T-cell (primary cell): ENCODE measurements around the gene SMARCD1. TPM values are rescaled to one million over a fixed set of nuclear protein-coding genes. Genes with fewer than 3 reads are reported as not detected.

Source experiments
- ATAC-seq, 4 experiments: fragments of 200-7000 bp in 3 of 4; fragments of 150-1000 bp in 1 of 4; cut with Tn5 transposase; replicated peaks in 1 of 4; 1 replicate in 3 of 4; 2 replicates in 1 of 4; pipeline ENCODE4 v1.10.0; 2021; ENCODE audit warnings: moderate library complexity in 3 of 4, mild to moderate bottlenecking in 2 of 4, moderate number of reproducible peaks in 1 of 4
- CTCF ChIA-PET, 2 donors: fragments of 300-600 bp; sonication (Branson Sonifier 250); formaldehyde crosslinking; loops; one replicate each; lab custom pipeline; 2022; ENCODE audit warnings: antibody characterized with exemption in 2 of 2; lab: Charles Lee
- POLR2A ChIA-PET, 2 donors: fragments of 300-600 bp; sonication (Branson Sonifier 250); formaldehyde crosslinking; loops; one replicate each; lab custom pipeline; 2022; ENCODE audit warnings: antibody characterized with exemption in 2 of 2; lab: Charles Lee
- DNase-seq, 35 experiments: peaks; one replicate each; pipeline versions ENCODE4 v3.0.0 to v3.0.0-alpha.2; 2013 to 2023
- H3K27ac ChIP-seq: one replicate; pipeline ENCODE4 v1.5.1; 2013; ENCODE audit warnings: low read length
- H3K27me3 ChIP-seq, 2 experiments: replicated peaks in 1 of 2; 1 replicate in 1 of 2; 2 replicates in 1 of 2; pipeline versions ENCODE4 v1.6.1 to v1.7.0; 2013; ENCODE audit warnings: low read length in 1 of 2, mixed read lengths in 1 of 2; ENCODE audit not compliant: control insufficient read depth in 2 of 2, insufficient read depth in 2 of 2; ENCODE audit errors: extremely low read depth in 1 of 2
- H3K36me3 ChIP-seq, 2 donors: 1 replicate in 1 of 2; 2 replicates in 1 of 2; pipeline versions ENCODE4 v1.6.1 to v1.7.0; 2013; ENCODE audit warnings: low read length in 1 of 2; ENCODE audit not compliant: control insufficient read depth in 2 of 2, insufficient read depth in 1 of 2; ENCODE audit errors: extremely low read depth in 1 of 2
- H3K4me1 ChIP-seq, 2 experiments: 1 replicate in 1 of 2; 2 replicates in 1 of 2; pipeline versions ENCODE4 v1.6.1 to v1.7.0; 2013; ENCODE audit warnings: low read length in 2 of 2, mixed read lengths in 1 of 2; ENCODE audit not compliant: insufficient read depth in 2 of 2, control insufficient read depth in 1 of 2; ENCODE audit errors: extremely low read depth in 1 of 2
- H3K4me3 ChIP-seq, 2 donors: 1 replicate in 1 of 2; 2 replicates in 1 of 2; pipeline versions ENCODE4 v1.5.1 to v1.7.0; 2013; ENCODE audit warnings: mild to moderate bottlenecking in 2 of 2, low read length in 1 of 2, moderate library complexity in 1 of 2; ENCODE audit not compliant: control insufficient read depth in 1 of 2; ENCODE audit errors: extremely low read depth in 1 of 2
- H3K9me3 ChIP-seq: 2 replicates; pipeline ENCODE4 v1.7.0; 2013
- H3K27ac Mint-ChIP-seq, 2 donors: one replicate each; pipeline ENCODE4 v1.8.0; 2020 to 2021; ENCODE audit warnings: mild to moderate bottlenecking in 2 of 2, mixed read lengths in 2 of 2
- H3K27me3 Mint-ChIP-seq, 2 donors: one replicate each; pipeline ENCODE4 v1.8.0; 2021 to 2022; ENCODE audit warnings: mixed read lengths in 2 of 2
- H3K36me3 Mint-ChIP-seq: one replicate; pipeline ENCODE4 v1.8.0; 2021; ENCODE audit warnings: mixed read lengths
- H3K4me1 Mint-ChIP-seq, 3 donors: one replicate each; pipeline ENCODE4 v1.8.0; 2020 to 2022; ENCODE audit warnings: mixed read lengths in 3 of 3, mild to moderate bottlenecking in 1 of 3
- H3K4me3 Mint-ChIP-seq, 3 donors: one replicate each; pipeline ENCODE4 v1.8.0; 2020 to 2022; ENCODE audit warnings: mild to moderate bottlenecking in 3 of 3, mixed read lengths in 3 of 3, moderate library complexity in 3 of 3
- H3K9me3 Mint-ChIP-seq, 3 donors: one replicate each; pipeline ENCODE4 v1.8.0; 2020 to 2022; ENCODE audit warnings: mixed read lengths in 3 of 3
- WGBS: methylation state at CpG from one replicate; pipeline ENCODE4 v1.1.5; 2013; ENCODE audit warnings: missing lambda C conversion rate; ENCODE audit not compliant: insufficient coverage; 5-methylcytosine and 5-hydroxymethylcytosine counted together
- total RNA-seq, 35 experiments: library from RNA in 6 of 35; stranded (reverse) in 6 of 35; fragments of 120-200 nt in 1 of 35; gene quantifications; one replicate each; pipeline versions ENCODE4 v1.2.1 to v1.2.4 and lab custom pipeline; 2013 to 2026

Gene SMARCD1
- total RNA-seq, 5 donors from 2014 or later (not counting 1 experiment from before 2014, with no cell fraction given): 71.8 to 79.8 (median 78.8) TPM

- CTCF ChIA-PET: interaction anchor here in 1 of 2 donors (0.7 to 1.2 kb wide), 2 partner anchors 12 to 83 kb away, joined by 3 to 4 read pairs; no protein-coding TSS in a partner anchor
- Mint-ChIP-seq H3K4me1 (peaks cover 0 to 4% (median 3%) of the 10 kb centered on the region in 3 donors), H3K4me3 (no peak overlapping the region), H3K27me3 (peaks cover 37 to 53% of the 10 kb centered on the region in 2 donors), H3K9me3 (no peaks in the 10 kb centered on the region), H3K36me3 (no peaks in the 10 kb centered on the region), H3K27ac (no peak overlapping the region)
- no peaks in the 10 kb centered on the region for H3K36me3 ChIP-seq
- peak overlapping the region in 1 of 2 donors; percentile 10 for H3K4me3 ChIP-seq
- no peak for DNase-seq
- peaks cover 0 to 4% of the 10 kb centered on the region in 2 experiments for H3K4me1 ChIP-seq
- 92% methylated on average over 2 of the region's 3 CpGs for WGBS
- no peak overlapping the region for H3K27ac ChIP-seq
- peaks cover 2 to 54% of the 10 kb centered on the region in 2 experiments for H3K27me3 ChIP-seq
- H3K9me3 ChIP-seq: no peaks in the 10 kb centered on the region
- POLR2A ChIA-PET: interaction anchor here in 1 of 2 donors (0.6 kb wide), 1 partner anchor 8 kb away, joined by 5 read pairs; no protein-coding TSS in a partner anchor
- no peak for ATAC-seq
Observed at GRCh38 chr12:50050119-50050385, 35.1 kb upstream of the SMARCD1 start.

- Histone ChIP-seq H3K9me3 (no peaks in the 10 kb centered on the region), H3K27ac (no peak overlapping the region), H3K36me3 (no peaks in the 10 kb centered on the region), H3K4me1 (peaks cover 0 to 4% of the 10 kb centered on the region in 2 experiments), H3K4me3 (peak overlapping the region in 1 of 2 donors; percentile 10), H3K27me3 (peaks cover 2 to 56% of the 10 kb centered on the region in 2 experiments)
- Mint-ChIP-seq H3K9me3 (no peaks in the 10 kb centered on the region), H3K27me3 (peaks cover 37 to 53% of the 10 kb centered on the region in 2 donors), H3K36me3 (no peaks in the 10 kb centered on the region), H3K4me3 (no peak overlapping the region), H3K27ac (no peak overlapping the region), H3K4me1 (peaks cover 1 to 4% (median 3%) of the 10 kb centered on the region in 3 donors)
- 26% methylated on average over 23 of the region's 37 CpGs for WGBS
- peak in 1 of 4 experiments; percentile 32 for ATAC-seq
- no peak for DNase-seq
- ChIA-PET CTCF (interaction anchor here in 1 of 2 donors (0.7 to 1.2 kb wide), 2 partner anchors 12 to 83 kb away, joined by 3 to 4 read pairs; no protein-coding TSS in a partner anchor), POLR2A (interaction anchor here in 1 of 2 donors (0.6 kb wide), 1 partner anchor 8 kb away, joined by 5 read pairs; no protein-coding TSS in a partner anchor)
Observed at GRCh38 chr12:50050410-50051098, 34.6 kb upstream of the SMARCD1 start.

GRCh38 chr12:50051101-50051806 lies 33.9 kb upstream of the SMARCD1 start:
- peaks cover 2 to 63% of the 10 kb centered on the region in 2 experiments for H3K27me3 ChIP-seq
- H3K4me3 ChIP-seq: no peak overlapping the region
- Mint-ChIP-seq H3K4me3 (no peak overlapping the region), H3K27me3 (peaks cover 44 to 60% of the 10 kb centered on the region in 2 donors), H3K27ac (no peak overlapping the region), H3K36me3 (no peaks in the 10 kb centered on the region), H3K4me1 (peaks cover 8 to 11% (median 10%) of the 10 kb centered on the region in 3 donors), H3K9me3 (no peaks in the 10 kb centered on the region)
- no peak overlapping the region for H3K27ac ChIP-seq
- no peak for DNase-seq
- no peaks in the 10 kb centered on the region for H3K9me3 ChIP-seq
- no peaks in the 10 kb centered on the region for H3K36me3 ChIP-seq
- POLR2A ChIA-PET: no interaction called here
- WGBS: 61% methylated on average over 7 of the region's 14 CpGs
- no peak for ATAC-seq
- CTCF ChIA-PET: no interaction called here
- H3K4me1 ChIP-seq: peaks cover 0 to 11% of the 10 kb centered on the region in 2 experiments

- CTCF ChIA-PET: no interaction called here
- Histone ChIP-seq H3K9me3 (no peaks in the 10 kb centered on the region), H3K4me1 (peaks cover 6 to 22% of the 10 kb centered on the region in 2 experiments), H3K27ac (no peak overlapping the region), H3K4me3 (no peak overlapping the region), H3K36me3 (no peaks in the 10 kb centered on the region), H3K27me3 (peaks cover 5 to 70% of the 10 kb centered on the region in 2 experiments)
- POLR2A ChIA-PET: no interaction called here
- ATAC-seq (no peak), DNase-seq (no peak)
- no peaks in the 10 kb centered on the region for H3K36me3 Mint-ChIP-seq
- H3K27ac Mint-ChIP-seq: no peak overlapping the region
- no peak overlapping the region for H3K4me3 Mint-ChIP-seq
- no peaks in the 10 kb centered on the region for H3K9me3 Mint-ChIP-seq
- H3K27me3 Mint-ChIP-seq: peaks cover 49 to 70% of the 10 kb centered on the region in 2 donors
- H3K4me1 Mint-ChIP-seq: peaks cover 19 to 21% (median 20%) of the 10 kb centered on the region in 3 donors
Observed at GRCh38 chr12:50052544-50052943, 32.6 kb upstream of the SMARCD1 start.

GRCh38 chr12:50052964-50053363 lies 32.2 kb upstream of the SMARCD1 start:
- H3K9me3 Mint-ChIP-seq: no peaks in the 10 kb centered on the region
- peaks cover 19 to 21% (median 20%) of the 10 kb centered on the region in 3 donors for H3K4me1 Mint-ChIP-seq
- H3K4me1 ChIP-seq: peaks cover 6 to 25% of the 10 kb centered on the region in 2 experiments
- DNase-seq: no peak
- H3K27ac Mint-ChIP-seq: no peak overlapping the region
- no peak overlapping the region for H3K4me3 ChIP-seq
- H3K9me3 ChIP-seq: no peaks in the 10 kb centered on the region
- ChIA-PET POLR2A (no interaction called here), CTCF (no interaction called here)
- H3K36me3 Mint-ChIP-seq: no peaks in the 10 kb centered on the region
- H3K4me3 Mint-ChIP-seq: no peak overlapping the region
- H3K36me3 ChIP-seq: no peaks in the 10 kb centered on the region
- no peak overlapping the region for H3K27ac ChIP-seq
- peaks cover 49 to 70% of the 10 kb centered on the region in 2 donors for H3K27me3 Mint-ChIP-seq
- peaks cover 5 to 73% of the 10 kb centered on the region in 2 experiments for H3K27me3 ChIP-seq
- WGBS: 91% methylated on average over 6 of the region's 7 CpGs
- ATAC-seq: no peak

GRCh38 chr12:50053583-50053982 lies 31.6 kb upstream of the SMARCD1 start:
- H3K36me3 Mint-ChIP-seq: no peaks in the 10 kb centered on the region
- no peak overlapping the region for H3K4me3 ChIP-seq
- no peaks in the 10 kb centered on the region for H3K36me3 ChIP-seq
- no peak overlapping the region for H3K4me3 Mint-ChIP-seq
- no peak overlapping the region for H3K27ac ChIP-seq
- ATAC-seq (no peak), DNase-seq (no peak)
- peaks cover 21 to 24% (median 24%) of the 10 kb centered on the region in 3 donors for H3K4me1 Mint-ChIP-seq
- H3K4me1 ChIP-seq: peaks cover 11 to 31% of the 10 kb centered on the region in 2 experiments
- ChIA-PET POLR2A (no interaction called here), CTCF (interaction anchor here in 1 of 2 donors (0.6 kb wide), 1 partner anchor 979 kb away, joined by 3 read pairs; no protein-coding TSS in a partner anchor)
- no peaks in the 10 kb centered on the region for H3K9me3 Mint-ChIP-seq
- WGBS: no CpG with 5 or more reads among the region's 1 CpG
- H3K27me3 ChIP-seq: peaks cover 5 to 77% of the 10 kb centered on the region in 2 experiments
- H3K9me3 ChIP-seq: no peaks in the 10 kb centered on the region
- H3K27ac Mint-ChIP-seq: no peak overlapping the region
- peaks cover 47 to 71% of the 10 kb centered on the region in 2 donors for H3K27me3 Mint-ChIP-seq
